ENCODE data around the gene CYB5R4.

DNA sequence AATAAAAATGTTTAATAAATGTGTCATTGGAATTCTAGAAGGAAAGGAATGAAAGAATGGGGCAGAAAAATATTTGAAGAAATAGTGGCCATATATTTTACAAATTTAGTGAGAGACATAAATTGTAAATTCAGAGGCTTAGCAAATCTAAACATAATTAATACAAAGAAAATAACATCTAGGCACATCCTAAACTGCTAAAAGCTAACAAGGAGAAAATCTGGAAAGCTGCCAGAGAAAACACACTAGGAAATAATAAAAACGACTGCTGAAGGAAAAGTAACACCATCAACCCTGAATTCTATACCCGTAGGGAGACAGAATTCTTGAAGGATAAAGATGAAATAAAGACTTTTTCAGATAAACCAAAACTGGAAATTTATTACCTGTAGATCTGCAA is 23.8 kb downstream of the CYB5R4 start:
- TF ChIP-seq, protein P1, sequence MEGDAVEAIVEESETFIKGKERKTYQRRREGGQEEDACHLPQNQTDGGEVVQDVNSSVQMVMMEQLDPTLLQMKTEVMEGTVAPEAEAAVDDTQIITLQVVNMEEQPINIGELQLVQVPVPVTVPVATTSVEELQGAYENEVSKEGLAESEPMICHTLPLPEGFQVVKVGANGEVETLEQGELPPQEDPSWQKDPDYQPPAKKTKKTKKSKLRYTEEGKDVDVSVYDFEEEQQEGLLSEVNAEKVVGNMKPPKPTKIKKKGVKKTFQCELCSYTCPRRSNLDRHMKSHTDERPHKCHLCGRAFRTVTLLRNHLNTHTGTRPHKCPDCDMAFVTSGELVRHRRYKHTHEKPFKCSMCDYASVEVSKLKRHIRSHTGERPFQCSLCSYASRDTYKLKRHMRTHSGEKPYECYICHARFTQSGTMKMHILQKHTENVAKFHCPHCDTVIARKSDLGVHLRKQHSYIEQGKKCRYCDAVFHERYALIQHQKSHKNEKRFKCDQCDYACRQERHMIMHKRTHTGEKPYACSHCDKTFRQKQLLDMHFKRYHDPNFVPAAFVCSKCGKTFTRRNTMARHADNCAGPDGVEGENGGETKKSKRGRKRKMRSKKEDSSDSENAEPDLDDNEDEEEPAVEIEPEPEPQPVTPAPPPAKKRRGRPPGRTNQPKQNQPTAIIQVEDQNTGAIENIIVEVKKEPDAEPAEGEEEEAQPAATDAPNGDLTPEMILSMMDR (IDR thresholded peaks at IDR 0.05; ENCODE audit: low read depth, low read length): no peak
- no peak for TF ChIP-seq POLR2A (IDR thresholded peaks at IDR 0.05; ENCODE audit: extremely low read depth, insufficient read length)

Data from NB4 (cell line).